Measurements from ENCODE around the gene ZBTB40. TPM values are rescaled to one million over a fixed set of nuclear protein-coding genes. Genes with fewer than 3 reads are reported as not detected.

ZBTB40 gene
- total RNA-seq, 1 experiment from 2014 or later: 25.3 TPM

GRCh38 chr1:22413799-22414198 is 37.9 kb upstream of the ZBTB40 start:
- no peak overlapping the region for H3K4me3 ChIP-seq (ENCODE audit: low read depth, low read length, poor library complexity, severe bottlenecking)
- CTCF ChIA-PET: no interaction called here
- TF ChIP-seq CTCF (conservative IDR thresholded peaks at IDR 0.05; ENCODE audit: low read depth, low read length) (no peak), EZH2 (IDR thresholded peaks at IDR 0.05; ENCODE audit: borderline replicate concordance, low read depth, low read length, poor library complexity, severe bottlenecking) (no peak)
- POLR2A ChIA-PET (ENCODE audit: low non-redundant PET): no interaction called here
- intact Hi-C loops (cut with micrococcal nuclease; ENCODE audit: unreplicated experiment): loop anchor here (10.0 kb wide), 1 partner anchor 309 kb away; no protein-coding TSS in a partner anchor
- H3K27ac ChIP-seq (ENCODE audit: low read depth, low read length, poor library complexity, severe bottlenecking): no peak overlapping the region
- H3K4me1 ChIP-seq (ENCODE audit: insufficient read depth, low read length, poor library complexity, severe bottlenecking): no peaks in the 10 kb centered on the region
- H3K27me3 ChIP-seq (replicated peaks; ENCODE audit: insufficient read depth, low read depth, low read length, poor library complexity): no peaks in the 10 kb centered on the region
- no TSS peak for BruUV-seq (replicated peaks)
- H3K36me3 ChIP-seq (ENCODE audit: insufficient read depth, low read length, poor library complexity, severe bottlenecking): no peaks in the 10 kb centered on the region
- DNase-seq (ENCODE audit: low spot score): no peak
- no peaks in the 10 kb centered on the region for H3K9me3 ChIP-seq (ENCODE audit: low read depth, low read length, poor library complexity, severe bottlenecking)

- DNase-seq (ENCODE audit: low spot score): no peak
- H3K4me1 ChIP-seq (ENCODE audit: insufficient read depth, low read length, poor library complexity, severe bottlenecking): no peaks in the 10 kb centered on the region
- no peaks in the 10 kb centered on the region for H3K9me3 ChIP-seq (ENCODE audit: low read depth, low read length, poor library complexity, severe bottlenecking)
- H3K27me3 ChIP-seq (replicated peaks; ENCODE audit: insufficient read depth, low read depth, low read length, poor library complexity): no peaks in the 10 kb centered on the region
- BruUV-seq (replicated peaks): no TSS peak
- TF ChIP-seq CTCF (conservative IDR thresholded peaks at IDR 0.05; ENCODE audit: low read depth, low read length): no peak
- no peak for TF ChIP-seq EZH2 (IDR thresholded peaks at IDR 0.05; ENCODE audit: borderline replicate concordance, low read depth, low read length, poor library complexity, severe bottlenecking)
- H3K4me3 ChIP-seq (ENCODE audit: low read depth, low read length, poor library complexity, severe bottlenecking): no peak overlapping the region
- intact Hi-C loops (cut with micrococcal nuclease; ENCODE audit: unreplicated experiment): loop anchor here (10.0 kb wide), 1 partner anchor 309 kb away; no protein-coding TSS in a partner anchor
- no peaks in the 10 kb centered on the region for H3K36me3 ChIP-seq (ENCODE audit: insufficient read depth, low read length, poor library complexity, severe bottlenecking)
- no peak overlapping the region for H3K27ac ChIP-seq (ENCODE audit: low read depth, low read length, poor library complexity, severe bottlenecking)
- ChIA-PET POLR2A (ENCODE audit: low non-redundant PET) (no interaction called here), CTCF (no interaction called here)
These were observed 37.4 kb upstream of the ZBTB40 start for GRCh38 chr1:22414244-22414751.

GRCh38 chr1:22415489-22415888 is 36.2 kb upstream of the ZBTB40 start:
- Histone ChIP-seq H3K36me3 (ENCODE audit: insufficient read depth, low read length, poor library complexity, severe bottlenecking) (no peaks in the 10 kb centered on the region), H3K27me3 (replicated peaks; ENCODE audit: insufficient read depth, low read depth, low read length, poor library complexity) (no peaks in the 10 kb centered on the region), H3K9me3 (ENCODE audit: low read depth, low read length, poor library complexity, severe bottlenecking) (no peaks in the 10 kb centered on the region), H3K27ac (ENCODE audit: low read depth, low read length, poor library complexity, severe bottlenecking) (no peak overlapping the region), H3K4me3 (ENCODE audit: low read depth, low read length, poor library complexity, severe bottlenecking) (no peak overlapping the region), H3K4me1 (ENCODE audit: insufficient read depth, low read length, poor library complexity, severe bottlenecking) (no peaks in the 10 kb centered on the region)
- DNase-seq (ENCODE audit: low spot score): no peak
- no peak for TF ChIP-seq CTCF (conservative IDR thresholded peaks at IDR 0.05; ENCODE audit: low read depth, low read length)
- TF ChIP-seq EZH2 (IDR thresholded peaks at IDR 0.05; ENCODE audit: borderline replicate concordance, low read depth, low read length, poor library complexity, severe bottlenecking): no peak
- BruUV-seq (replicated peaks): no TSS peak
- ChIA-PET POLR2A (ENCODE audit: low non-redundant PET) (no interaction called here), CTCF (interaction anchor here (0.7 kb wide), 1 partner anchor 119 kb away, joined by 3 read pairs; no protein-coding TSS in a partner anchor)
- intact Hi-C loops (cut with micrococcal nuclease; ENCODE audit: unreplicated experiment): loop anchor here (5.0 to 10.0 kb wide), 2 partner anchors 311 to 758 kb away; no protein-coding TSS in a partner anchor
